Transverse colon (tissue), 3 donors: ENCODE data around the gene OXLD1.

ENCODE experiments used
- POLR2A ChIP-seq: fragments of 450-650 bp; IDR thresholded peaks from one replicate; pipeline ENCODE4 v1.6.1; 2016; ENCODE audit warnings: antibody characterized with exemption, mild to moderate bottlenecking, moderate library complexity
- TF ChIP-seq, protein P1 (sequence below), 5 experiments: fragments of 200-600 bp in 3 of 5; fragments of 450-650 bp in 2 of 5; sonication (generic) in 3 of 5; IDR thresholded peaks; 1 replicate in 2 of 5; 2 replicates in 3 of 5; pipeline ENCODE4 v1.5.1; 2016 to 2017; ENCODE audit warnings: antibody characterized with exemption in 5 of 5, inconsistent platforms in 3 of 5, mild to moderate bottlenecking in 2 of 5, moderate library complexity in 1 of 5

DNA sequence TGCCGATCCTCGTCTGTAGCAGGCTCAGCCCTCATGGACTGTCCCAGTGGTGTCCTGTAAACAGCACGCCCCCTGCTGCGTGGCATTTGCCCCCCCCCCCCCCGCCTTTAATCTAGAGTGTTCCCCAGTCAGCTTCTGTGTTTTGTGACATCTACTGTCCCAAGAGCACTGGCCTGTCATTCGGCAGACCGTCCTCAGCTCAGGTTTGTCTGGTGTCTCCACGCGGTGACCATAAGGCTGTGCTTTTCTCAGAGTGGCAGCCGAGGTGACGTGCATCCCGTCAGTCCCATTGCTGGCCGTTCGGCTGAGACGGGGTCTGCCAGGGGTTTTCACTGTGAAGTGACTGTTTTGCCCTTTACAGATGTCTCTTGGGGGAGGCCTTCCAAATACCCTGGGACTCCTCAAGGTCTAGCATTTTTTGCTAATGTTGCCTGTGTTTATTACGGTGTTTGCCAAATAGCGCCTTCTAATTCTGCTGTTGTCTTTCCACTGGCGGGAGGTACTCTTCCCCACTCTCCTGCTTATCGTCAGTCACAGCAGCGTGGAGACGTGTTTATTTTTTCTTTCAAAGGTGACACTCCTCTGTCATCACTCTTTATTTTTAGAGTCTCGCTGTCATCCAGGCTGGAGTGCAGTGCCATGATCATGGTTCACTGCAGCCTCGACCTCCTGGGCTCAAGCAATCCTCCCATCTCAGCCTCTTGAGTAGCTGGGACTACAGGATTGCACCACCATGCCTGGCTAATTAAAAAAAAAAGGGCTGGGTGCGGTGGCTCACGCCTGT, 31.0 kb upstream of the OXLD1 start:
- TF ChIP-seq, protein P1, sequence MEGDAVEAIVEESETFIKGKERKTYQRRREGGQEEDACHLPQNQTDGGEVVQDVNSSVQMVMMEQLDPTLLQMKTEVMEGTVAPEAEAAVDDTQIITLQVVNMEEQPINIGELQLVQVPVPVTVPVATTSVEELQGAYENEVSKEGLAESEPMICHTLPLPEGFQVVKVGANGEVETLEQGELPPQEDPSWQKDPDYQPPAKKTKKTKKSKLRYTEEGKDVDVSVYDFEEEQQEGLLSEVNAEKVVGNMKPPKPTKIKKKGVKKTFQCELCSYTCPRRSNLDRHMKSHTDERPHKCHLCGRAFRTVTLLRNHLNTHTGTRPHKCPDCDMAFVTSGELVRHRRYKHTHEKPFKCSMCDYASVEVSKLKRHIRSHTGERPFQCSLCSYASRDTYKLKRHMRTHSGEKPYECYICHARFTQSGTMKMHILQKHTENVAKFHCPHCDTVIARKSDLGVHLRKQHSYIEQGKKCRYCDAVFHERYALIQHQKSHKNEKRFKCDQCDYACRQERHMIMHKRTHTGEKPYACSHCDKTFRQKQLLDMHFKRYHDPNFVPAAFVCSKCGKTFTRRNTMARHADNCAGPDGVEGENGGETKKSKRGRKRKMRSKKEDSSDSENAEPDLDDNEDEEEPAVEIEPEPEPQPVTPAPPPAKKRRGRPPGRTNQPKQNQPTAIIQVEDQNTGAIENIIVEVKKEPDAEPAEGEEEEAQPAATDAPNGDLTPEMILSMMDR (IDR thresholded peaks at IDR 0.05) = no peak
- no peak for TF ChIP-seq POLR2A
